Activated naive CD4-positive, alpha-beta T cell treated with anti-CD3 and anti-CD28 coated beads, Interleukin-2, amount 10 ng/mL, durations not matched to agents 7 days and 5 days (primary cell): Measurements from ENCODE around the gene RASSF1.

ENCODE experiments used
- CTCF ChIA-PET: fragments of 350-600 bp; sonication (Branson Sonifier 250); formaldehyde crosslinking; loops from one replicate; lab custom pipeline; 2021; ENCODE audit warnings: antibody characterized with exemption; lab: Charles Lee
- DNase-seq: peaks from one replicate; pipeline ENCODE4 v3.0.0-alpha.2; 2020
- H3K27ac Mint-ChIP-seq: one replicate; pipeline ENCODE4 v1.8.0; 2021; ENCODE audit warnings: mild to moderate bottlenecking, moderate library complexity, mixed read lengths
- H3K27me3 Mint-ChIP-seq: one replicate; pipeline ENCODE4 v1.8.0; 2021; ENCODE audit warnings: mild to moderate bottlenecking, mixed read lengths
- H3K36me3 Mint-ChIP-seq: one replicate; pipeline ENCODE4 v1.8.0; 2021; ENCODE audit warnings: mixed read lengths
- H3K4me1 Mint-ChIP-seq: one replicate; pipeline ENCODE4 v1.8.0; 2021; ENCODE audit warnings: mixed read lengths
- H3K4me3 Mint-ChIP-seq: one replicate; pipeline ENCODE4 v1.8.0; 2021; ENCODE audit warnings: mild to moderate bottlenecking, moderate library complexity, mixed read lengths
- H3K9me3 Mint-ChIP-seq: one replicate; pipeline ENCODE4 v1.8.0; 2021; ENCODE audit warnings: mixed read lengths

The RASSF1 gene

DNA sequence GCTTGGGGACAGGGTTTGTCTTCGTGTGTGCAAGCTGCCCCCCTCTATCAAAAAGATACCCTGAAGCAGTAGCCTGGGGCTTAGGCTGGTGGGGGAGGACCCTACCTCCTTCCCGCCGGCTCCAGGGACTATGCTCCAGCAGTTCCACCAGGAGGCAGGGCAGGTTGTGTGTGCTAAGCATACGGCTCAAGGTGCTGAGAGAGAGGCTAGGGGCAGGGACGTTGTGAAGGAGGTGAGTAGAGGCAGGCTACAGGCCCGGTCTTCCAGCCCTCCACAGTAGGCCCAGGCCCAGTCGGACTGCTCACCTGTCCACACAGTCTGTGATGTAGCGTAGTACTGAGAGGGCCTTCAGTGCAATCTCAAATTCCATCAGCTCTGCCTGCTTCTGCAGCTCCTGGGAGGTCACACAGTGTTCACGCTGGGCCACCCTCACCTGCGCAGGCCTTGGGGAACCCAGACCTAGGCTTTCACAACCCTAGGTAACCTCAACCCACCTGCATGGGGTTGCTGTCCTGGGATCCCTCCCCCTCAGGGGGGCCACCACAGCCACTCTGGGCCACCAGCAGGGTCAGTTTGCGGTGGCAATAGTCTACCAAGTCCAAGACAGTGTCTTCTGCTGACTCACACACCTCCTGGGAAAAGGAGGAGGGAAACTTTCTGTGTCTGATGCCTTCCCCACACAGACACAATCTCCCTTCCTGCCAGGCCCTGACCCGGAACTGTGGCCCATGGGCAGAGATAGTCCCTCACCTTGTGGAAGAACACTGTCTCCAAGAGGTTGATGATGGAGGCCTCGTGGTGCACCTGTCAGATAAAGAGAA lies 2.4 kb upstream of the RASSF1 start:
- Mint-ChIP-seq H3K36me3 (peaks cover 27% of the 10 kb centered on the region), H3K4me3 (no peak overlapping the region), H3K27ac (peak overlapping the region; percentile 94), H3K27me3 (no peaks in the 10 kb centered on the region), H3K4me1 (peaks cover 72% of the 10 kb centered on the region), H3K9me3 (no peaks in the 10 kb centered on the region)
- DNase-seq: no peak
- CTCF ChIA-PET: interaction anchor here (0.9 to 3.2 kb wide), 3 partner anchors 11 to 200 kb away, joined by 4 to 11 read pairs (median 4); no protein-coding TSS in a partner anchor

DNA sequence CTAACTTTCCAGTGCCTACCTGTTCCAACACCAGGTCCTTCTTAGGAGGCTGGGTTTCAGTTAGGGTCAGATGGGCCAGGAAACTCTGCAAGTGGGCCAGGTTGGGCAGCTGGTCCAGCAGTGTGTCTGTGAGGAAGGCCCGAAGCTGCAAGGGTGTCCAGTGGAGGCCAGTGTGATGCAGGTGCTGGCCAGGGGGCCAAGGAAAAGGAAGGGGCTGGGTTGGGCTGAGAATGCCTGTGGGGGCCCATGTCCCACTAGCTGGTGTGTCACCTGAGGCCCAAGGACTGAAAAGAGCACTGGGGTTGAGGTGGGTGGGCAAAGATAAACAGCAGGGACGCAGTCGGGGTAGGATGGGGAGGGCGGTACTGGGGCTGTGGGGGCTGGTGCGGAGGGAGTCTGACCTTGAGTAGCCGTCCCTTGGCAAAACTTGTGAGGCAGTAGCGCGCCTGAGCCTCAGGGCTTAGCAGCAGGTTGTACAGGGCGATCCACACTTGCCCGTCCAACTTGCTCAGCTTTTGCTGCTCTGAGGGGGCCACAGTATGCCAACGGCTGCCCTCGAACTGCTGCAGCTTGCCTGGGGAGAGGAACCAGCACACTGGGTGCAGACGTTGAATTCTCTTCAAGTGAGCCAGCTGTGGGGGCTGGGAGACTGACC lies 1.5 kb upstream of the RASSF1 start:
- no peak for DNase-seq
- CTCF ChIA-PET: interaction anchor here (0.9 to 3.2 kb wide), 3 partner anchors 8 to 200 kb away, joined by 4 to 11 read pairs (median 6); partner anchors contain the start of genes CYB561D2 and NPRL2
- no peaks in the 10 kb centered on the region for H3K27me3 Mint-ChIP-seq
- H3K9me3 Mint-ChIP-seq: no peaks in the 10 kb centered on the region
- peaks cover 63% of the 10 kb centered on the region for H3K4me1 Mint-ChIP-seq
- peaks cover 24% of the 10 kb centered on the region for H3K36me3 Mint-ChIP-seq
- H3K27ac Mint-ChIP-seq: peak overlapping the region; percentile 94
- H3K4me3 Mint-ChIP-seq: peak overlapping the region; percentile 28

DNA sequence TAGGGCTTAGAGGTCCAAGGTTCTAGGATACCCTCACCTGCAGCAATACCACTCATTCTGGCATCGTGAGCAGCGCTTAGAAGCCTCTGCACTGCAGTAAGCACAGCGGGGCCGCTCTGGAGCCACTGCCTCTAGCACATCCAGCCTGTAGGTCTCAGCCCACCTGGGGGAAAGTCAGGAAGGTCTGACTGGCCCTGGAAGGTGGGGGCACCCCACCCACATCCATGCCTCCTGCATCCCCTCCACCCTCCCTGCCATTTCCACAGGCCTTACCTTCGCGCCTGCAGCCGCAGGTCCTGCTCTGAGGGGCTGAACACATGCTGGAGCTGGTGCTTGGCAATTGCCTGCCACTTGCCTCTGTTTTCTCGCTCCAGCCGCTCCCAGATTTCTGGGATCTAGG lies 901 bp upstream of the RASSF1 start:
- peak; percentile 44 for DNase-seq
- Mint-ChIP-seq H3K36me3 (peaks cover 25% of the 10 kb centered on the region), H3K27ac (peak overlapping the region; percentile 94), H3K27me3 (no peaks in the 10 kb centered on the region), H3K9me3 (no peaks in the 10 kb centered on the region), H3K4me1 (peaks cover 62% of the 10 kb centered on the region), H3K4me3 (peak overlapping the region; percentile 80)
- CTCF ChIA-PET: interaction anchor here (1.8 kb wide), 1 partner anchor 9 kb away, joined by 6 read pairs; the partner anchor contains the start of genes CYB561D2 and NPRL2

DNA sequence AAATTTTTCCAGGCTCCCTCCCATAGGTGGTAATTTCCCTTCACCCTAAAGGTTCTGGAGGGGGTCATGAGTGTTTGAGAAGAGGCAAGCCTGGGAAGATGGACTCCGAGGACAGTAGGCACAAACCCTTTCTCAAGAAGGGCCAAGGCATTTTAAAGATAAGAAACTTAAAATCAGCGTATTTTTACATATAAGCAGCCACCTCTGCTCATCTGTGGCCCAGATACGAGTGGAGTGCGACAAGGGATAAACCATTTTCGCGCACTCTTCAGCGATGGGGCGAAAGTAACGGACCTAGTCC lies 539 bp downstream of the RASSF1 start:
- H3K27ac Mint-ChIP-seq: peak overlapping the region; percentile 97
- no peaks in the 10 kb centered on the region for H3K9me3 Mint-ChIP-seq
- peak overlapping the region; percentile 80 for H3K4me3 Mint-ChIP-seq
- peaks cover 61% of the 10 kb centered on the region for H3K4me1 Mint-ChIP-seq
- CTCF ChIA-PET: interaction anchor here (1.8 kb wide), 1 partner anchor 10 kb away, joined by 6 read pairs; the partner anchor contains the start of genes CYB561D2 and NPRL2
- peaks cover 39% of the 10 kb centered on the region for H3K36me3 Mint-ChIP-seq
- no peak for DNase-seq
- H3K27me3 Mint-ChIP-seq: no peaks in the 10 kb centered on the region

DNA sequence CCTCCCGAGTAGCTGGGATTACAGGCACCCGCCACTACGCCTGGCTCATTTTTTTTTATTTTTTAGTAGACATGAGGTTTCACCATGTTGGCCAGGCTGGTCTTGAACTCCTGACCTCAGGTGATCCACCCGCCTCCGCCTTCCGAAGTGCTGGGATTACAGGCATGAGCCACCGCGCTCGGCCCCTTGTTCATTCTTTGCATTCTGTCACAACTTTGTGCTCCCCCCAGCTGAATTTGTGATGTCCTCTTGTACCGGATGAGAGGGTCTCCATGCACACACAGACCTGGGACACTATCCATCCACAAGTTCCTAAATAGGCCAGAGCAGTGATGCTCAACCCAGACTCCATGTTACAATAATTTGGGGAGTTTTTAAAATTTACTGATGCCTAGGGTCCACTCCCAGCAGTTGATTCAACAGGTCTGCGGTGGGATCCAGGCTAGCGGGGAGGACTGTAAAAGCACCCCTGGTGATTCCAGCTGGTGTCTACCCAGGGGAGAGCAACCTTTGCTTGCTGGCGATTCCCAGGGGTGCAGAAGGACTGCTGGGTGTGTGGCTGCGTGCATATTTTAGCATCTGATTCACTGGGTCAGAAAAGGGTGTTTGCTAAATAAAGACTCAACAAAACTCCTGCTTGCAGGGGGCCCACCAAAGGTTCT lies 1.0 kb downstream of the RASSF1 start:
- no peaks in the 10 kb centered on the region for H3K27me3 Mint-ChIP-seq
- H3K36me3 Mint-ChIP-seq: peaks cover 40% of the 10 kb centered on the region
- peak overlapping the region; percentile 97 for H3K27ac Mint-ChIP-seq
- DNase-seq: no peak
- no peaks in the 10 kb centered on the region for H3K9me3 Mint-ChIP-seq
- CTCF ChIA-PET: interaction anchor here (1.3 kb wide), 2 partner anchors 8 to 9 kb away, joined by 4 read pairs; no protein-coding TSS in a partner anchor
- peaks cover 60% of the 10 kb centered on the region for H3K4me1 Mint-ChIP-seq
- peak overlapping the region; percentile 80 for H3K4me3 Mint-ChIP-seq

DNA sequence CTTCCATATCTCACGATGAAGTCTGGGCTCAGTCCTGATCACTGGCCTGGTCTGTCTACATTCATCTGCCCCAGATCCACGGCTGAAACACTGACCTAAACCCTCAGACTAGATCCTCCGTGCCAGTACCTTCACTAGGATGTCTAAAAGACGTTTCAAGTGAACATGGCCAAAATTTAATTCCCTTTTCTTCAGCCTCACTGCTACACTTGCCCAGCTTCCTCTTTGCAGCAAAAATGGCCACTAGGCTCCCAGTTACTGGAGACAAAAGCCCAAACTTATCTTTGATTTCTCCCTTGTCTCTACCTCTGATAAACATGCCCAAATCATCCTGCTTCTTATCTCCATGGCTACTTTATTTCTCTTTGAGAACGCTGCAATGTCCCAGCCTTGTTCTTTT lies 1.7 kb downstream of the RASSF1 start:
- peaks cover 45% of the 10 kb centered on the region for H3K36me3 Mint-ChIP-seq
- no peak for DNase-seq
- H3K4me1 Mint-ChIP-seq: peaks cover 64% of the 10 kb centered on the region
- CTCF ChIA-PET: interaction anchor here (1.0 to 3.0 kb wide), 5 partner anchors 9 to 92 kb away, joined by 3 to 10 read pairs (median 4); partner anchors contain the start of genes CYB561D2 and NPRL2
- peak overlapping the region; percentile 97 for H3K27ac Mint-ChIP-seq
- peak overlapping the region; percentile 80 for H3K4me3 Mint-ChIP-seq
- no peaks in the 10 kb centered on the region for H3K9me3 Mint-ChIP-seq
- H3K27me3 Mint-ChIP-seq: no peaks in the 10 kb centered on the region

DNA sequence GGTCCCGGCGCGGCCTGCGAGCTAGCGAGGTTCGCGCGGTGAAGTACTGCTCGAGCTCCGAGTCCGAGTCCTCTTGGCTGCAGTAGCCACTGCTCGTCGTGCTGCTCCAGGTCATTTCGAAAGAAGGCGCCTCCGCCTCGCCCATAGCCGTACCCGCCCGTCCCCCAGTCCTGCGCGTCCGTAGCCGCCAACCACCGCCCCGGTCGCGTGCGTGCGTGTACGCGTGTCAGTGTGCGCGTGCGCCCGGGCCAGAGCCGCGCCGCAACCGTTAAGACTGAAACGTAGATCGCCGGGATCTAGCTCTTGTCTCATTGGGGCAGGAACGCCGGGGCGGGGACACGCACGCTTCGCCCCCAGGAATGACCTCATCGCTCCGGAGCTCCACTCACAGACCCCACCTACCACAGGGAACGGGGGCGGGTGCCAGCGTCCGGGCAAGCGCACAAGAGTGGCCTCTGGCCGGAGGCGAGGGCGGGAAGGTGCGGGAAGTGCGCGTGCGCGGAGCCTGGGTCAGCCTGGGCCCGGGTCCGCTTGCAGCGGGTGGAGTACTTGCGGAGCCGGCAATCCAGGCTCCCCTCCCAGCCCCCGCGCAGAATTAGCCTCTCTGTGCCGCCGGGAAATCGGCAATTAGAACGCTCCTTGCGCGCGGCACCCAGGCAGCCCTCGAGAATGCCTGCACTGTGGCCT lies 3.3 kb downstream of the RASSF1 start:
- peak; percentile 98 for DNase-seq
- peaks cover 56% of the 10 kb centered on the region for H3K36me3 Mint-ChIP-seq
- CTCF ChIA-PET: interaction anchor here (0.7 to 5.0 kb wide), 7 partner anchors 11 to 235 kb away, joined by 3 to 40 read pairs (median 5); partner anchors contain the start of genes CYB561D2, HYAL2 and NPRL2
- H3K27ac Mint-ChIP-seq: peak overlapping the region; percentile 97
- no peaks in the 10 kb centered on the region for H3K9me3 Mint-ChIP-seq
- no peaks in the 10 kb centered on the region for H3K27me3 Mint-ChIP-seq
- peak overlapping the region; percentile 80 for H3K4me3 Mint-ChIP-seq
- H3K4me1 Mint-ChIP-seq: peaks cover 66% of the 10 kb centered on the region

DNA sequence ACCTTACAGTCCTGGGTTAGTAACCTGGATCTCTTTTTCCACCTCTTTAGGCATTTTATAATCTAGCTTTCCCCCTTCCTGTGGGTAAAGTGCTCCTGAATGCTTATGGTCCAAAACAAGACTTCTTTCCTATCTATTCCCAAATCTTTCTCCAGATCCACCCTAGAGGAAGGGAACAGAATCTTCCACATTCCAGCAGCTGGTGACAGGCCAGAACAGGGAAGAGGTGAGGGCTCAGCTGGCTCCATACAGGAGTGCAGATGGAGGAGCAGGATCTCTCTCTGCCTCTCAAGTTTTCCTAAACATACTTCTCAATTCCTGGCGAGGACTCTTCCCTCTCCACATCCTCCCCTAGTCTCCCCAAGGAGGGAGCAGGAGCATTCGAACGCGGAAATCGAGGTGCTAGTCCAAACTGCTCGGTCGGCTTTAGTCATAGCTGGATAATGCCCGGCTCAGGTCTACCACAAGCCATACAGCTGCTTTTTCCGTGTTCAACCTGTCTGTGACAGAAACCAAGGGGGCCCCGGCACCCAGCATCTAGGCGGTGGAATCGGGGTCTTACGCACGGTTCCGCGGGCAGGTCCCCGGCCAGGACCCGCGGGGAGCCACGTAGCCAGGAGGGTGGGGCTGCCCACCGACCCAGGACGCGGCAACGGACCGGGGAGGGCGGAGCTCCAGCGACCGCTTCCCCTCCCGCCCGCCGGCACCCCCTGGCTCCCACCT lies 4.0 kb downstream of the RASSF1 start:
- H3K27me3 Mint-ChIP-seq: no peaks in the 10 kb centered on the region
- peaks cover 61% of the 10 kb centered on the region for H3K36me3 Mint-ChIP-seq
- no peak for DNase-seq
- H3K27ac Mint-ChIP-seq: peak overlapping the region; percentile 97
- peaks cover 65% of the 10 kb centered on the region for H3K4me1 Mint-ChIP-seq
- peak overlapping the region; percentile 80 for H3K4me3 Mint-ChIP-seq
- CTCF ChIA-PET: interaction anchor here (0.7 to 5.0 kb wide), 8 partner anchors 10 to 235 kb away, joined by 3 to 40 read pairs (median 4); partner anchors contain the start of genes CYB561D2, HYAL2 and NPRL2
- no peaks in the 10 kb centered on the region for H3K9me3 Mint-ChIP-seq

DNA sequence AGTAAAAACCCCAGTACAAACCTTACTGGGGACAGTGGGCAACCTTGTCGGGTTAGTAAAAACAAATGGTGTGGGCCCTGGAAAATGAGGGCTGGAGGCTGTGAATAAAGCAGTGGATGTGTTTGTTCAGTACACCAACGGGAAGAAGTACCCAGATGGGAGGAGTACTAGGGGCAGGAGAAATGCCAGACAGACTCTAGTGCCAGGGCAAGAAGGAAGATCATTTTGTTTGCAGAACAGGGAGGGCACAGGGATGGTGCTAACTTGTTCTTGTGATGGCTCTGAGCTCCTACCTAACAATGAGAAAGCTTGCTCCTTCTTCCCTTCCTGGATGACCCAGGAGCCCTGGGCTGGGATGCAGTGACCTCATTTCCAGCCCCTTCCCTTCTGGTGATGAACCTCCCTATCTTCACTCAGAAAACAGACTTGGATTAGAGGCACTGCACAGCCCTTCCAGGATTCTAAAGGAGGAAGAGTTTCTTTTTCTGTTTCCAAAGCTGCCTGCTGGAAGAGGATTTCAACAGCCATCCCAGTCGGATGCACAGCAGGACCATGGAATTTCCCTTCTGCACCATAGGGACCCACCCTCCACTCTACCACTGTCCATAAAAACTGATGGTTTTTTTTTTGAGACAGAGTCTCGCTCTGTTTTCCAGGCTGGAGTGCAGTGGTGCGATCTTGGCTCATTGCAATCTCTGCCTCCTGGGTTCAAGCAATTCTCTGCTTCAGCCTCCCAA lies 6.1 kb downstream of the RASSF1 start:
- H3K27ac Mint-ChIP-seq: peak overlapping the region; percentile 89
- H3K27me3 Mint-ChIP-seq: no peaks in the 10 kb centered on the region
- H3K9me3 Mint-ChIP-seq: no peaks in the 10 kb centered on the region
- peak overlapping the region; percentile 55 for H3K4me3 Mint-ChIP-seq
- CTCF ChIA-PET: interaction anchor here (1.0 to 5.0 kb wide), 2 partner anchors 11 to 208 kb away, joined by 3 to 40 read pairs; partner anchors contain the start of gene HYAL2
- H3K36me3 Mint-ChIP-seq: peaks cover 73% of the 10 kb centered on the region
- H3K4me1 Mint-ChIP-seq: peaks cover 52% of the 10 kb centered on the region
- no peak for DNase-seq

DNA sequence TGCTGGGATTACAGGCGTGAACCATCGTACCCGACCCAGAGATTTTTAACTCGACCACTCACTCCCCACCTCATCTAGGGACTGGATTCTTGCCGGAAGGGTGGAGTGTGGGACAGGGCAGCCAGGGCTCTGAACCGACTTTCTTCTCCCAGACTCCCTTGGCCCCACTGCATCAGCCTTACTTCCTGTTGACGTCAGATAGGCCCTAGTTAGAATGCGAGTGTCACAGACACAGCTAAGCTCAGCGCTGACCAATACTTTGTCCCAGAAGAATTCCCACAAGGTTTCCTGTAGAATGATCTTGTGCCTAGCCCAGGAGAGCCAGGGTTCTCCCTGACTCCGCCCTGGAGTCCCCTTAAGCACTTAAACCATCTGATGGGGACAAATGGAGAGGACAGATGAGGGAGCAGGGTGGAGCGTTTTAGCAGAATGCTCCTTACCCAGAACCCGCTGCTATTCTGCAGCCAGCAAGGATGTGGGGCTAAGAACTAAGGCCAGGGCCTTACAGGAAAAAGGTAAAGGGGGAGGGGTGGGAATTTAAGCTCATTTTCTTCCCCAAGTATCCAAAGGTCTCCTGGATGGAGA lies 6.8 kb downstream of the RASSF1 start:
- CTCF ChIA-PET: interaction anchor here (1.0 to 5.0 kb wide), 2 partner anchors 10 to 209 kb away, joined by 3 to 40 read pairs; partner anchors contain the start of gene HYAL2
- H3K9me3 Mint-ChIP-seq: no peaks in the 10 kb centered on the region
- H3K4me1 Mint-ChIP-seq: peaks cover 48% of the 10 kb centered on the region
- no peak for DNase-seq
- peaks cover 69% of the 10 kb centered on the region for H3K36me3 Mint-ChIP-seq
- H3K4me3 Mint-ChIP-seq: peak overlapping the region; percentile 55
- no peaks in the 10 kb centered on the region for H3K27me3 Mint-ChIP-seq
- H3K27ac Mint-ChIP-seq: peak overlapping the region; percentile 89

DNA sequence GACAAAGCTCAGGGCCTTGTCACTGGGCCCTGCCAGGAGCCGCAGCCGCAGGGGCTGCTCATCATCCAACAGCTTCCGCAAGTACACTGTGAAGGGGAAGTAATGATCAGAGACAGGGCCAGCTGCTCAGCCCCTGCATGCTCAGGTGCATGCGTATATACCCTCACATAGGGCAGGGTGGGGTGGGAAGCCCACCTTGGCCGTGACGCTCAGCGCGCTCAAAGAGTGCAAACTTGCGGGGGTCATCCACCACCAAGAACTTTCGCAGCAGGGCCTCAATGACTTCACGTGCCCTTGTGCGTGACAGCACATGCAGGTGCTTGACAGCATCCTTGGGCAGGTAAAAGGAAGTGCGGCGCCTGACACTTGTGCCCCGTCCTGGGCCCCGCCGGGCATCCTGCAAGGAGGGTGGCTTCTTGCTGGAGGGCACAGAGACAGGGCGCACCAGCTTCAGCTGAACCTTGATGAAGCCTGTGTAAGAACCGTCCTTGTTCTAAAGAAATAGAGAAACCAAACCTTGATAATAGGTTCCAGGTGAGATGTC lies 9.2 kb downstream of the RASSF1 start:
- no peaks in the 10 kb centered on the region for H3K27me3 Mint-ChIP-seq
- no peak for DNase-seq
- no peak overlapping the region for H3K4me3 Mint-ChIP-seq
- no peak overlapping the region for H3K27ac Mint-ChIP-seq
- H3K4me1 Mint-ChIP-seq: peaks cover 58% of the 10 kb centered on the region
- peaks cover 58% of the 10 kb centered on the region for H3K36me3 Mint-ChIP-seq
- CTCF ChIA-PET: no interaction called here
- no peaks in the 10 kb centered on the region for H3K9me3 Mint-ChIP-seq

DNA sequence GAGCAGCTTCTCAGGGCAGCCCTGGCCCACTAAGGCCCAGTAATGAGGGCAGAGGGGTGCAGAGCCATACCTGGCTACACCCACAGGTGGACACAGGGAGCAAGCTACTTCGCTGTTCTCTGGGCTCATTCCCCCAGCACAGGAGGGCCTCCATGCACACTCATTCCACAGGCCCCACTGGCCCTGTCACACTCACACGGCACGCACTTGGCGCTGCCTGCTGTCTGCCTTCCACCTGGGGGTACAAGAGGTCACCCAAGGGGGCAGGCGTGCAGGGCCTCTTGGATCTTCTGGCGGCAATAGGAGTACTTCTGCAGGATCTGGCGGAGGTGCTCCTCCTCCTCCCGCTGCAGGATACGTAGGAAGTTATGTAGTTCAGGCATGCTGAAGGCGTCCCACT lies 10.3 kb downstream of the RASSF1 start:
- Mint-ChIP-seq H3K4me3 (no peak overlapping the region), H3K4me1 (peaks cover 50% of the 10 kb centered on the region), H3K9me3 (no peaks in the 10 kb centered on the region), H3K27me3 (no peaks in the 10 kb centered on the region), H3K36me3 (peaks cover 48% of the 10 kb centered on the region), H3K27ac (no peak overlapping the region)
- CTCF ChIA-PET: interaction anchor here (0.9 kb wide), 1 partner anchor 9 kb away, joined by 4 read pairs; no protein-coding TSS in a partner anchor
- DNase-seq: no peak
